Sigmoid colon (tissue), 4 donors: Measurements from ENCODE around the gene SMC4.

ENCODE experiments used
- CTCF ChIP-seq, 4 experiments: fragments of 450-650 bp in 3 of 4; fragments of 200-600 bp in 1 of 4; IDR thresholded peaks; one replicate each; pipeline ENCODE4 v1.5.1; 2016 to 2019; ENCODE audit warnings: antibody characterized with exemption in 4 of 4, mild to moderate bottlenecking in 3 of 4, moderate library complexity in 2 of 4
- EP300 ChIP-seq, 4 donors: sonication (generic); formaldehyde crosslinking; IDR thresholded peaks; one replicate each; pipeline ENCODE4 v1.6.1; 2017; ENCODE audit warnings: antibody characterized with exemption in 4 of 4
- POLR2A ChIP-seq, 2 donors: fragments of 450-650 bp; IDR thresholded peaks; one replicate each; pipeline ENCODE4 v1.6.1; 2016; ENCODE audit warnings: antibody characterized with exemption in 2 of 2, mild to moderate bottlenecking in 2 of 2, moderate library complexity in 2 of 2
- POLR2AphosphoS5 ChIP-seq, 4 donors: sonication (generic); formaldehyde crosslinking; IDR thresholded peaks; one replicate each; pipeline ENCODE4 v1.6.1; 2017; ENCODE audit warnings: antibody characterized with exemption in 4 of 4

GRCh38 chr3:160402221-160403027 is 3.0 kb downstream of the SMC4 start:
- no peak for TF ChIP-seq CTCF (IDR thresholded peaks at IDR 0.05)
- no peak for TF ChIP-seq POLR2A (IDR thresholded peaks at IDR 0.05)
- TF ChIP-seq POLR2AphosphoS5 (IDR thresholded peaks at IDR 0.05), result no peak
- no peak for TF ChIP-seq EP300 (IDR thresholded peaks at IDR 0.05)
